SK-MEL-5 (cell line): ENCODE results near the gene MMADHC. TPM values are rescaled to one million over a fixed set of nuclear protein-coding genes. Genes with fewer than 3 reads are reported as not detected.
A peak's percentile ranks its signal among the peaks of the same experiment; 100 is the strongest.

Source experiments
- DNase-seq: peaks from one replicate; pipeline ENCODE4 v3.0.0-alpha.2; 2016; ENCODE audit warnings: low read depth, low spot score
- in situ Hi-C: cut with HindIII; loops from 2 replicates; pipeline ENCODE4 v1.10.0; 2016; ENCODE audit warnings: low sequenced_read_pairs, high pct_unique_total_duplicates, low pct_unique_long_range_greater_than_20kb
- polyA plus RNA-seq, 2 experiments: library from polyadenylated mRNA; depleted of rRNA; stranded (reverse); fragments of >200 nt; gene quantifications; 2 replicates each; pipeline ENCODE4 v1.2.3, GENCODE V29; 2015
- total RNA-seq: library from RNA; depleted of rRNA; stranded (reverse); fragments of >200 nt; shearing (Covaris generic); gene quantifications from 2 replicates; pipeline ENCODE4 v1.2.3, GENCODE V29; 2014; rRNA removed

Gene MMADHC
- 131 and 155 TPM in 2 replicates for total RNA-seq
- 68.5 and 70.2 TPM in 2 replicates for polyA plus RNA-seq (2015; cell fraction: cytosol; rRNA removed)
- polyA plus RNA-seq (2015; cell fraction: nucleus; rRNA removed) = 35.5 and 44.9 TPM in 2 replicates

DNA sequence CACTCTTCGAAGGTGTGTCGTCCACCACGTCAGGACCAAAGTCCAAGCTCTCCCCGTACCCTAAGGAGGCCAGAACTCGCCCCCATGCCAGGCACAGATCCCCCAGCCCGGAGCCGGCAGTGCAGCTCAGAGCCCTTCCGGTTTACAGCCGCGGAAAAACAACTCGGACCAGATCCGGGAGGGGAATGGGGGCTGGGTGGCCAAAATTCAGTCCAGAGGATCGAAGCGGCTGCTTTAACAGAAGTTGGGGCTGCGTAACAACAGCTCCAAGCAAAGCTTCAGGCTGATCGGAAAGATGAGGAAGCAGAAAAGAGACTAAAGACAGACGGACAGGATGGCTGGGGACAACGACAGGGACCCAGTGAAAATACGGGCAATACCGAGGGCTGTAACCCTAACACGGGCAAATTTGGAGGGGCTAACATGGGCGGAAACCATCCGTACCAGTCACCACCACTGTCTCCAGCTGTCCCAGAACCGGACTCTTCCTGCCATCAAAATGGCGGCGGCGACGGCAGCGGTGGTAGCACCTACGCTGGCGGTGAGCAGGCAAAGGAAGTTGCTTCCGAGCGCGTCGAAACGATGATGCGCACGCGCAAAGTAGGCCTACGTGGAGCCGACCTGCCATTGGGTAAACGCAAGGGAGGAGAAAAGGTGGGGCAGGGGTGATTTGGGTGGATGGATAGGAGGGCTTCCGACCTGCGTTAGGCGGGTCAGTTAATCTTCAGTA lies at the start of gene MMADHC:
Gene MMADHC, minus strand, starts transcription at position 556 of the 730 bp plus-strand sequence. CDS start 678 bp downstream, outside the sequence.
- in situ Hi-C loops = no loop called here

DNA sequence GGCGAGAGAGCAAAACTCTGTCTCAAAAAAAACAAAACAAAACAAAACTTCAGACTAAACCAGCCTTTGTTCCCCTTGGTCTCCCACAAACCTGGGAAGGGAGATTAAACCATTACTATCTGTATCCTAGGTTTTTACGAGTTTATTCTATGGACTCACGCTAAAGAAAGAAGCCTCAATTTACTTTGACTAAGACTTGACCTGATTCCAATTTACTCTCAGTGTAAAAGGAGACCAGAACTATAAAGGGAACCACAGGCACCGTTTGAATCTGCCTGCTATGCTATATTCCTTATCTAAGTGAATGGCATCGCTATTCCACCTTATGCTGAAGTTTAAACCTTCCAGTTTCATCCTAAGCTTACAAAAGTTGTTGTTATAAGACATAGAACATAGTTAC lies 46.5 kb upstream of the MMADHC start:
- DNase-seq = no peak
- in situ Hi-C loops = no loop called here

More for the DNA sequence above, at the start of gene MMADHC:
- DNase-seq = peak; percentile 96

DNA sequence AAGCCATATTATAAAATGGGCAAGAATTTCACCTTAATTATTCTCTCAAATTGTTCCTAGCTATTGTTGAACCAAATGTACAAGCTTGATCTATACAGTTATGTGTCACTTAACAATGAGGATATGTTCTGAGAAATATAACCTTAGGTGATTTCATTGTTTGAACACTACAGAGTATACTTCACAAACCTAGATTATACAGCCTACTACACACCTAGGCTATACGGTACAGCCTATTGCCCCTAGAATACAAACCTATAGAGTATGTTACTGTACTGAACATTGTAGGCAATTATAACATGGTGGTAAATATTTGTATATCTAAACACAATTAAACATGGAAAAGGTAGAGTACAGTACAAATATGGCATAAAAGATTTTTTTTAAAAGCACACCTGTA lies 42.9 kb upstream of the MMADHC start:
- DNase-seq = no peak
- in situ Hi-C loops = no loop called here

DNA sequence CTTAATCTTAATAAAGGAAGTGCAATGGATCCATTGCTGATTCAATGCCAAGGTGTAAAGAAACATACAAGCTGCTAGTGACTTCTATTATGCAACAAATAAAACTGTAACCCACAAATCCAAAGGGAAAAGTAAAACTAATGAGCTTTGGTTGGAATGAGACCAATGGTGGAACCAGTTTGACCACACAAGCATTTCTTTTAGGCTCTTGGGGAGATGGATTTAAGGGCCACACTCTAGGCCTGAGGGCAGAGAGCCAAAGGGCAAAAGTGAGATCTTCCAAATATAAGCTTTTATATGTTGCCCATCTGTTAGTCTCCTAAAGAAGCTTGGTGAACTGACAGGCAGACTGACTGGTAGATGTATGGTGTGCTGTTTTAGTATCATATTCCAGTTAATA lies 41.5 kb upstream of the MMADHC start:
- in situ Hi-C loops = no loop called here
- no peak for DNase-seq

DNA sequence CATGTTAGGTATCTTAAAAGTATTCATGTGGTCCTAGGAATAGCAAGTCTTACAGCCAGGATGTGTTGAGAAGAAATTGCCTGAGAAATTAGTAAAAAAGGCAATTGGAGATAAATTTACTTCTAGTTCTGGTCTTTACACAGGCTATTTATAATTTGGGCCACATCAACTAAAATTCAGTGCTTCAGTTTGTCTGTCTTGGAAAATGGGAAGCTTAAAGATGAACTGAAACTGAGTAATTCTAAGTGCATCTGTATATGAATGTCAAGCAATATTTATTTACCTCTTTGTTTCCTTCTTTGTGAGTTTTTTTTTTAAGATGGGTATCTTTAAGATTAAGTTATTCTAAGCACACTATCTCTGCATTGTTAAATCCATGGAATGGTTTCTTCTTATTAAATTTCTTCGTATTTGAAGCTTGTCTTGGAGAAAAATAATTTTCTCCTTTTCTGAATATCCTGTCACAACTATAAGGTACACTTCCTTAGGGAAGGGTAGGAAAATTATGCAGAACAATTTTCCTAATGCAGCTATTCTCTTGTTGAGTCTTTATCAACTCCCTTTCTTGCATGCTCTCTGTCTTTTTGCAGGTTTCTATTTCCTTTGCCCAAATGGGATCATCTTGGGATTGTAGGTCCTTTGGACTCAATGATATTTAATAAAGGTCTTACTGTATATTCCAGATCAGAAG lies 39.7 kb upstream of the MMADHC start:
- no peak for DNase-seq
- in situ Hi-C loops = no loop called here

DNA sequence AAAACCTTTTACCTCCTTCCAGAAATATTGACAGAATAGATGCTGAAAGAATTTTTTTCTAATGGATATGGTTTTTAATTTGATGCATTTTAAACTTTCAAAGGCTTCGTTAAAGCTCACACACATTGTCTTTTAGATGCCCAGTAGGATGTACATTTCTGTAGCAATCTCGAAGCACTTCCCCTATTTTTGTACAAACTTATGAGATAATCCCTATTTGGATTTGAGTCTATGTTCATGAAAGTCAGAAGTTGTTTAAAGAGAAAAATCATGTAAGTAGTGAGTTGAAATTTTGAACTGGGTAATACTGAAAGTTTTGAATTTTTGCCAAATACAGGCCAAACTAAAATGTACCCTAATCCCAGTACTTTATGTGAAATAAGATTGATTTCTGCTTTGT lies 38.1 kb upstream of the MMADHC start:
- in situ Hi-C loops = no loop called here
- no peak for DNase-seq

DNA sequence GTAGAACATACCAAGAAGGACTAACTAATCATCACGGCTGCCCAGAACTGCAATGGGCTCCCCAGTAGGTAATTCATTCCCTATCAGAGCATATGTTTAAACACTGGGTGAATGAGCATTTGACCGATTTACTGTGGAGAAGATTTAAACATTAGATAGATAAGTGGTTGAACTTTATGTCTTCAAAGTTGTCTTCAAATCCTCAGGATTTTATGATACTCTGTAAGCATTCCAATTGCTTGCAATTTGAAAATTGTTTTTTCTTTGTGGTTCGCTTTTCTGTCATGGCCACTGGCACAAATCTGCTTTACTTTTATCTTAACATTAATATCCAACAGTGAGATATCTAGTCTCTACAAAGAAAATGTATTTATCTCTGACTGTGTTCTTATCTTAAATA lies 37.7 kb upstream of the MMADHC start:
- no peak for DNase-seq
- in situ Hi-C loops = no loop called here

DNA sequence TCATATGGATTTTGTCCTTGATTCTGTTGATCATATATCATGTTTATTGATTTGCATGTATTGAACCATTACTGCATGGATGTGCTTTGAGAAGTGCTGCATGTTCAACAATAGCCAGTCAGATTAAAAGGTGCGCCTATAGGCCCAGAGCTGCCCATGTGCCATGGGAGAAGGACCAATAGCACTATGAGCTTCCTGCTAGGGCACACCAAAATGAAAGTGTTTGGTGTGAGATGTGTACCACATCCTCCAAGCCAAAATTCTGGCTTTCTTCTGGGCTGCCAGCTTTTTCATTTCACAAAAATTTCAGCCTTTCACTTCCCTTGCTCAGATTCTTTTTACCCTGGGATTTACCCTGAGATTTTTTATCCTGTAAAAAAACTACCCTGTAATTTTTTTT lies 34.8 kb upstream of the MMADHC start:
- no peak for DNase-seq
- in situ Hi-C loops = loop anchor here (25.0 kb wide), 1 partner anchor 90 kb away; no protein-coding TSS in a partner anchor

DNA sequence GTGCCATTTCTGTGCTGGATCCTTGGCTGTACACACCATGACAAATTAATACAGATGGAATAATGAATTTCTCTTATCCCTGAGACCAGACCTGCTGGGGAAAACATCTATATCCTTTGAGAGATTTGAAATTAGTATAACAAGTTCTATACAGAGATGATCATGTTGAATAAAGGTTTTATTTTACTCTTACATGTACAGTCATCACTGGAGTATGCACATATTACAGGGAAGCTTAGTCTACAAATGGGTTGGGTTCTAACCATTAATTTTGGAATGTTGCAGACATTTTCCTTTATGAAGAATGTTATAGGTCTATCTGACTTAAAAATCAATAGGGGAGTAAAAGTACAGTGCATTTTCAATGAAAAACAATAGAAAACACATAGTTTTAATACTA lies 29.9 kb upstream of the MMADHC start:
- in situ Hi-C loops = loop anchor here (25.0 kb wide), 1 partner anchor 95 kb away; no protein-coding TSS in a partner anchor
- DNase-seq = no peak

DNA sequence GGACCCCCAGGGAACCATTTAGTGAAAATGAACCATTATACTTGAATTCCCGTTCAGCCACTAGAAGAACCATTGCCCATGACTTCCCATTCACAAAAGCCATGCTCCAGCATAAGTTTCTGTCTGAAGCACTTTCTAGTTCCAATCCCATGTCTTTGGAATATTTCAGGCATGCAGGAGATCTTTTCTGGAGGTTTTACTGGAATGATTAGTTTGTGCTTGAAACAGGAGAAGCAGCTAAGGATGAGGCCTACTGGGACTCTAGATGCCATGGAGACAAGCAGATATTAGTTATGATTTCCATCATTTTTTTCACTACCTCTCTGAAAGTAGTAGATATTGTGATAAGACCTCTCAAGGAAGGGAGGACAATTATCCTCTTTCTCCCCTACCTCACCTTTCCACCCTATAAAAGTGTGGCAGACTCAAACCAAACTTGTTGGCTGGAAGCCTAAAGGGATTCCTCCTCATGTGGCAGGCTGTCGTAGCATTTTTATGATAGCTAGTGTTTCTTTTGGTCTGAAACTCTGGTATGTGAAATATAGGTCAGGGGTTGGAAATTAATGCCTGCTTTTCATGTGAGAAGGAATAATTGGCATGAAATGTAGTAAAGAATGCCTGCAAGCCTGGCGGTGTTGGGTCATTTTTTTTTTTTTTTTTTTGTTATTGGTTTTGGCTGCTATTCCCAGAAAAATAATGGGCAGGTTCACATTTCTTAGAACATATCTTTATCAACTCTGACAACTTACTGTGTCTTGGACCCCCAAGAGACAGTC lies 29.3 kb upstream of the MMADHC start:
- DNase-seq = no peak
- in situ Hi-C loops = loop anchor here (25.0 kb wide), 1 partner anchor 95 kb away; no protein-coding TSS in a partner anchor

DNA sequence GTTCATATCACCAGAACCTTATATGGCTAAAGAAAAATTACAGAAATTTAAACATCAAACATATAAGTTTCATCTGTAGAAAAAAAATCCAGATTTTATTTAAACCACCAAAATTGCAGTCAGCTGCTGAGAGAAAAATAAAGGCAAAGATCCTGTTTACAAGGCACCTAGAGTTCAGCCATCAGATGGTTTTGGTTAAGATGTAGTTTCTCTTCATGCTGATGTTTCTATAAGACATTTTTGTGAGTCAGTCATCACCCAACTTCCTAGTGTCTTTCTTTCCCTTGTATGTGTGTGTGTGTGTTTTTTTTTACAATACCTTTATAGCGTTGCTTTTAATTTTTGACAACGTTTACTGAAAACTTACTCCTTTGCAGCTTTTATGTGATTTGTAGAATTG lies 26.1 kb upstream of the MMADHC start:
- in situ Hi-C loops = loop anchor here (25.0 kb wide), 1 partner anchor 99 kb away; no protein-coding TSS in a partner anchor
- DNase-seq = no peak

DNA sequence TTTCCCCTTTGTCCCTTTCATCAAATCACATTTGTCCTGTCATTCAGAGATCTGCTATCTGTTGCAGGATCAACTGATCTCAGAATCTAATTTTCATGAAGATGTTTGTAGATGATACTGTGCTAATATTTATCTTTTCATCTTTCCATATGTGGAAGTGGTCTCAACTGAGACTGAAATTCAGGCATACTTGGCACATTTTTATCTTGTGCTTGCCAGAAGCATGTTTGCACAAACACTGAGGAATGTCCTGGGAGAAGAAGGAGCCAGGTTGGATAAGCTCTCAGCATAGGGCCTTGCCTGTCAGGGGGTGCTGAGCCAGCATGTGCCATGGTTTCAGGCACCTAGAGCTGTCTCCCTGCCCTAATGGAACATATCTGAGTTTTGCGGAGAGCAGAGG lies 24.5 kb upstream of the MMADHC start:
- in situ Hi-C loops = loop anchor here (25.0 kb wide), 1 partner anchor 100 kb away; no protein-coding TSS in a partner anchor
- no peak for DNase-seq

DNA sequence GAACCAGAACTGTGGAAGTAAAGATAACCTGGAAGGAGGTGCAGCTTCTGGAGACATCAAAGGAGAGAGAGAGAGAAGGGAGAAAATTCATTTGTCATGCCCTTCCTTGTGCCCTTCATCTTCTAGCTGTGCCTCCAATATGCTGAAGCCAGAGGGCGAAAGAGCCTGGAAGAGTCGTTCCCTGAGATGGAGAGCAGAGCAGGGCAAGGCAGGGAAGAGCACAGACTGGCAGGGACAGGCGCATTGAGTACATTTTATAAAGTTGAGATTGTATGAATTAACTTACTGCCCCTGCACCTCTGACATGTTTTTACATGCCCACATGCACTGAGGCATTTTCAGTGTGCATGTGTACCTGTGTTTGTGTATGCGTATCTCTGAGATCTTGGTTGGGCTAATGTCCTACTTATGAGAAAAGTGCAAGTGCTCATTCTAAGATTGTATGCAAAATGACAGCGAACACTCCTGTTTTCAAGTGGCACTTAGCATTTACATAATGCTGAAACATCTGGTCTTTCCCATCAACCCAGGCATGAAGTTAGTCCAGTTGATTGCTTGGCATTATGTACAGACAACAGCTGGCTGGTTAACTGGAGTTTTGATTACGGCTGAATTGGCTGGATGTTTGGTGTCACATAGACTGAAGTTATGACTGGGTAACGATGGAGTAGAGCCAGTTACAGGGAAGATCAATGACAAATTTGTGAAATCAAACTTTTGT lies 23.7 kb upstream of the MMADHC start:
- in situ Hi-C loops = loop anchor here (25.0 kb wide), 1 partner anchor 101 kb away; no protein-coding TSS in a partner anchor
- peak; percentile 22 for DNase-seq

DNA sequence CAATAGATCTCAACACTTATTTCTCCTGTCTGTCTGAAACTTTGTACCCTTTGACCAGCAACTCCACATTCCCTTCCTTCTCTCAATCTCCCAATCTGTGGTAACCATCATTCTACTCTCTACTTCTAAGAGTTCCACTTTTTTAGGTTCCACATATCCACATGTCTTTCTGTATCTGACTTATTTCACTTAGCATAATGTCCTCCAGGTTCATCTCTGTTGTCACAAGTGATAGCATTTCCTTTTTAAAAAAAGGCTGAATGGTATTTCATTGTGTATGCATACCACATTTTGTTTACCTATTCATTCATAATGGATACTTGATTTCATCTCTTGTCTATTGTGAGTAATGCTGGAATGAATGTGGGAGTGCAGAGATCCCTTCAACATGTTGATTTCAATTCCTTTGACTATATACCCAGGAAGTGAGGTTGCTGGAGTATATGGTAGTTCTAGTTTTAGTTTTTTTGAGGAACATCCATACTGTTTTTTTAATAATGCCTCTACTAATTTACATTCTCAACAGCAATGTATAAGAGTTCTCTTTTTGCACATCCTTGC lies 18.8 kb upstream of the MMADHC start:
- in situ Hi-C loops = loop anchor here (25.0 kb wide), 1 partner anchor 106 kb away; no protein-coding TSS in a partner anchor
- no peak for DNase-seq

DNA sequence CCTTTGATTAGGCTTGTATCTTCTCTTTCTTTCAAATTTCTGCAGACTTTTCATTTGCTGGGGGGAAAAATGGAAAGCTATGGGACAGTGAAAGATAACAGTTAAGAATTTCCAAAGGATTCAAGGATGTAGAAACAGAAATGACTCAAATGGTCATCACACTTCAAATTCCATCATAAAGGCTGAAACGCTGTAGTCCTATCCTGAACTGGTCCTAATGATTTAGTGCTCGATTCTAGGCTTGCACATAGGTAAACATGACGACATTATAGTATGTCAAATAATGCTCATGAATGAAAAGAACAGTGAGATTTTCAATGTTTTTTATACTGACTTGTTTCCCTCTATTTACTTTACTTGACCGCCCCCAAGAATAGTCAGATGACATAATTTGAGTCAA lies 15.7 kb upstream of the MMADHC start:
- DNase-seq = no peak
- in situ Hi-C loops = loop anchor here (25.0 kb wide), 1 partner anchor 109 kb away; no protein-coding TSS in a partner anchor

DNA sequence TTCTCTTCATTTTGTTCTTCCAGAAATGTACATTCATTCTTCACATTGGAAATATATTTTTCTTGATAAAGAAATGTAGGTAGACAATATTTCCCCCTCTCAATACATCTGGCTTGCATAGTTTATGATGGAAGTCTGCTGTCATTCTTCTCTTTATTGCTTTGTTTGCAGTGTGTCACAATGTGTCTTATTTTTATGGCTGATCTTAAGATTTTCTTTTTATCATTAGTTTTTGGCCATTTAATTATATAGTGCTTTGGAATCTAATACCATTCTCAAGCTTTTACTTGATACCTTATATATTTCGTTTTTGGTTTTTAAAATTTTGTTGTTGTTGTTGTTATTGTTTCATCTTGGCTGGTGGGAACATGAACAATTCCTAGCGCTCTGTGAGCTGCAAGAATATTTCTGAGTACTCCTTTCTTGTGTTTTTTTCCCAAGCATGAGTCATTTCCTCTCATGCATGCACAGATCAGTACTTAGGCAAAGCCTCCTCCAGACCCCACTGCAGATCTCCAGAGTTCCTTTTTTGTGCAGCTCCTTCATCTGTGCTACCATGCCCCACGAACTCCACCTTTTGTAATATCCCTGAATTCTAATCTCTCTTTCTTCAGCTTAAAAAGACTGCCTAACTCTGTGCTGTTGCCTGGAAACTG lies 13.7 kb upstream of the MMADHC start:
- DNase-seq = no peak
- in situ Hi-C loops = loop anchor here (25.0 kb wide), 1 partner anchor 111 kb away; no protein-coding TSS in a partner anchor
